Lung (tissue), 12 donors: ENCODE data around the gene PIEZO1. TPM values are rescaled to one million over a fixed set of nuclear protein-coding genes. Genes with fewer than 3 reads are reported as not detected.

Experiments
- ATAC-seq: fragments of 200-7000 bp; cut with Tn5 transposase; one replicate; pipeline ENCODE4 v1.9.1; 2020; ENCODE audit warnings: moderate number of reproducible peaks; ENCODE audit not compliant: insufficient read depth, low FRiP score
- DNase-seq, 3 donors: peaks; one replicate each; pipeline ENCODE4 v3.0.0-alpha.2; 2013 to 2017
- H3K27ac ChIP-seq, 2 donors: one replicate each; pipeline ENCODE4 v1.5.1; 2013; ENCODE audit warnings: mild to moderate bottlenecking in 2 of 2, moderate library complexity in 2 of 2, control low read depth in 1 of 2, inconsistent platforms in 1 of 2, low read depth in 1 of 2, low read length in 1 of 2
- H3K27me3 ChIP-seq, 3 donors: one replicate each; pipeline ENCODE4 v1.5.1; 2013; ENCODE audit warnings: low read length in 2 of 3; ENCODE audit not compliant: control insufficient read depth in 3 of 3, insufficient read depth in 3 of 3
- H3K36me3 ChIP-seq, 4 donors: one replicate each; pipeline ENCODE4 v1.5.1; 2013; ENCODE audit warnings: low read length in 4 of 4, mild to moderate bottlenecking in 1 of 4, moderate library complexity in 1 of 4; ENCODE audit not compliant: control insufficient read depth in 4 of 4, insufficient read depth in 4 of 4
- H3K4me1 ChIP-seq, 5 donors: one replicate each; pipeline ENCODE4 v1.5.1; 2013; ENCODE audit warnings: low read length in 5 of 5, mild to moderate bottlenecking in 2 of 5, moderate library complexity in 1 of 5; ENCODE audit not compliant: control insufficient read depth in 5 of 5, insufficient read depth in 5 of 5
- H3K4me3 ChIP-seq: one replicate; pipeline ENCODE4 v1.5.1; 2013; ENCODE audit warnings: mild to moderate bottlenecking, control low read depth, moderate library complexity
- H3K9ac ChIP-seq, 2 donors: one replicate each; pipeline ENCODE4 v1.5.1; 2013; ENCODE audit warnings: low read length in 2 of 2, control low read depth in 1 of 2; ENCODE audit not compliant: insufficient read depth in 1 of 2
- H3K9me3 ChIP-seq, 4 donors: one replicate each; pipeline ENCODE4 v1.5.1; 2013; ENCODE audit warnings: low read length in 3 of 4, mild to moderate bottlenecking in 1 of 4, moderate library complexity in 1 of 4; ENCODE audit not compliant: control insufficient read depth in 4 of 4, insufficient read depth in 3 of 4
- CTCF ChIP-seq: IDR thresholded peaks from 2 replicates; pipeline ENCODE4 v1.5.1; 2012; ENCODE audit warnings: mild to moderate bottlenecking; ENCODE audit errors: control extremely low read depth, extremely low read depth
- WGBS, 2 donors: extraction: QIAGEN DNeasy Blood & Tissue Kit; methylation state at CpG; one replicate each; pipeline ENCODE4 v1.1.7; 2013; 5-methylcytosine and 5-hydroxymethylcytosine counted together
- polyA plus RNA-seq, 2 donors: library from polyadenylated mRNA; stranded (reverse); fragments of 200-250 nt; gene quantifications; one replicate each; pipeline ENCODE4 v1.2.1, GENCODE V29; 2013
- total RNA-seq, 2 donors: library from RNA; depleted of rRNA in 1 of 2; stranded (reverse); fragments of >200 nt in 1 of 2; gene quantifications; one replicate each; pipeline ENCODE4 v1.2.1, GENCODE V29; 2014 to 2021
- donor health status: control.
- donor health status: control.
- donor health status: Bipolar disorder and iron deficiency.
- donor health status: healthy.
- donor health status: DM: yes; HTN: yes; CAD: no.

The PIEZO1 gene
- total and polyA plus RNA-seq, 4 donors: 113 to 207 (median 190) TPM

GRCh38 chr16:88809068-88809675 is 24.2 kb upstream of the PIEZO1 start:
- no peaks in the 10 kb centered on the region for H3K27me3 ChIP-seq
- DNase-seq (no peak), ATAC-seq (no peak)
- 90 to 92% methylated on average over 10 of the region's 10 CpGs for WGBS, 2 donors
- H3K9ac ChIP-seq: no peak overlapping the region
- no peak for TF ChIP-seq CTCF
- H3K4me3 ChIP-seq: no peak overlapping the region
- H3K36me3 ChIP-seq: peaks cover 0 to 16% (median 9%) of the 10 kb centered on the region in 4 donors
- H3K4me1 ChIP-seq: peaks cover 0 to 36% (median 11%) of the 10 kb centered on the region in 5 donors
- H3K9me3 ChIP-seq: no peaks in the 10 kb centered on the region
- H3K27ac ChIP-seq: no peak overlapping the region

GRCh38 chr16:88807626-88808453 is 22.8 kb upstream of the PIEZO1 start:
- Histone ChIP-seq H3K27ac (no peak overlapping the region), H3K9me3 (no peaks in the 10 kb centered on the region), H3K36me3 (peaks cover 0 to 16% (median 9%) of the 10 kb centered on the region in 4 donors), H3K9ac (no peak overlapping the region), H3K27me3 (no peaks in the 10 kb centered on the region), H3K4me3 (no peak overlapping the region), H3K4me1 (peaks cover 0 to 37% (median 11%) of the 10 kb centered on the region in 5 donors)
- ATAC-seq (no peak), DNase-seq (no peak)
- 92 to 95% methylated on average over 26 of the region's 26 CpGs for WGBS, 2 donors
- no peak for TF ChIP-seq CTCF

- Histone ChIP-seq H3K4me3 (no peak overlapping the region), H3K27me3 (no peaks in the 10 kb centered on the region), H3K9me3 (no peaks in the 10 kb centered on the region), H3K27ac (no peak overlapping the region), H3K4me1 (peaks cover 0 to 34% (median 11%) of the 10 kb centered on the region in 5 donors), H3K36me3 (peaks cover 0 to 16% (median 9%) of the 10 kb centered on the region in 4 donors), H3K9ac (no peak overlapping the region)
- no peak for ATAC-seq
- 92 to 94% methylated on average over 24 of the region's 24 CpGs for WGBS, 2 donors
- no peak for DNase-seq
- TF ChIP-seq CTCF: no peak
Measured at GRCh38 chr16:88807142-88807625, 22.2 kb upstream of the PIEZO1 start.
